GM19351 (cell line): ENCODE data around the gene PLA2G7.

Experiments used
- ATAC-seq: cut with Tn5 transposase; IDR thresholded peaks from one replicate; pipeline ENCODE4 v1.9.1; 2021; ENCODE audit warnings: mild to moderate bottlenecking, moderate library complexity; ENCODE audit not compliant: unreplicated experiment

The PLA2G7 gene

DNA sequence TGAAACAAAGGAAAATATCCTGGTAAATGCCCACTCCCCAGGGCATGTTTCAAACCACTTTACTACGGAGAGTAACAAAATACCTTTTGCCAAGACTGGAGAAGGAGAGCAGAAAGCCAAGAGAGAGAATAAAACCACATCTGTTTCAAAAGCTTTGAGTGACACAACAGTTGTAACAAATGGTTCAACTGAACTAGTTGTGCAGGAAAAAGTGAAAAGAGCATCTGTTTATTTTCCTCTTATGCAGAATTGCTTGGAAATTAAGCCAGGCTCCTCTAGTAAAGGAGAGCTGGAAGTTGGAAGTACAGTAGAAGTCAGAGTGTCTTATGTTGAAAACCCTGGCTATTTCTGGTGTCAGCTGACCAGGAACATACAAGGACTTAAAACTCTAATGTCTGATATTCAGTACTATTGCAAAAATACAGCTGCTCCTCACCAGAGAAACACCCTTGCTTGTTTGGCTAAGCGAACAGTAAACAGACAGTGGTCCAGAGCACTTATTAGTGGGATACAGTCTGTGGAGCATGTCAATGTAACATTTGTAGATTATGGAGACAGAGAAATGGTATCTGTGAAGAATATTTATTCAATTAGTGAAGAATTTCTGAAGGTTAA is 44.9 kb downstream of the PLA2G7 start:
- ATAC-seq = no peak

DNA sequence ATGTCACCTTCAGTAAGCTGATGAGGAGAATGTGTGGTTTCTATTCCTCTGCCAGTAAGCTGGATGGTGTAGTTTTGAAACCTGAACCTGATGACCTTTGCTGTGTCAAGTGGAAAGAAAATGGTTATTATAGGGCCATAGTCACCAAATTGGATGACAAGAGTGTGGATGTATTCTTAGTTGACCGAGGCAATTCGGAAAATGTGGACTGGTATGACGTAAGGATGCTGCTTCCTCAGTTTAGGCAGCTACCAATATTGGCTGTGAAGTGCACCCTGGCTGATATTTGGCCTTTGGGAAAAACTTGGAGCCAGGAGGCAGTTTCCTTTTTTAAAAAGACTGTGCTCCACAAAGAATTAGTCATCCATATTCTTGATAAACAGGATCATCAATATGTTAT is 45.5 kb downstream of the PLA2G7 start:
- no peak for ATAC-seq

DNA sequence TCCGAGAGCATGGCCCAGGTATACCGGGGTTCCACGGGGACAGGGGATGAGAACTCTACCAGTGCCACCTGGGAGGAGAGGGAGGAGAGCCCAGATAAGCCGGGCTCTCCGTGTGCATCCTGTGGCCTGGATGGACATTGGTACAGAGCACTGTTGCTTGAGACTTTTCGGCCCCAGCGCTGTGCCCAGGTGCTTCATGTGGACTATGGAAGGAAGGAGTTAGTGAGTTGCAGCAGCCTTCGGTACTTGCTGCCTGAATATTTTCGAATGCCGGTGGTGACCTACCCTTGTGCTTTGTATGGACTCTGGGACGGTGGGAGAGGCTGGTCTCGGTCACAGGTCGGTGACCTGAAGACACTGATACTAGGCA is 46.2 kb downstream of the PLA2G7 start:
- ATAC-seq = no peak

DNA sequence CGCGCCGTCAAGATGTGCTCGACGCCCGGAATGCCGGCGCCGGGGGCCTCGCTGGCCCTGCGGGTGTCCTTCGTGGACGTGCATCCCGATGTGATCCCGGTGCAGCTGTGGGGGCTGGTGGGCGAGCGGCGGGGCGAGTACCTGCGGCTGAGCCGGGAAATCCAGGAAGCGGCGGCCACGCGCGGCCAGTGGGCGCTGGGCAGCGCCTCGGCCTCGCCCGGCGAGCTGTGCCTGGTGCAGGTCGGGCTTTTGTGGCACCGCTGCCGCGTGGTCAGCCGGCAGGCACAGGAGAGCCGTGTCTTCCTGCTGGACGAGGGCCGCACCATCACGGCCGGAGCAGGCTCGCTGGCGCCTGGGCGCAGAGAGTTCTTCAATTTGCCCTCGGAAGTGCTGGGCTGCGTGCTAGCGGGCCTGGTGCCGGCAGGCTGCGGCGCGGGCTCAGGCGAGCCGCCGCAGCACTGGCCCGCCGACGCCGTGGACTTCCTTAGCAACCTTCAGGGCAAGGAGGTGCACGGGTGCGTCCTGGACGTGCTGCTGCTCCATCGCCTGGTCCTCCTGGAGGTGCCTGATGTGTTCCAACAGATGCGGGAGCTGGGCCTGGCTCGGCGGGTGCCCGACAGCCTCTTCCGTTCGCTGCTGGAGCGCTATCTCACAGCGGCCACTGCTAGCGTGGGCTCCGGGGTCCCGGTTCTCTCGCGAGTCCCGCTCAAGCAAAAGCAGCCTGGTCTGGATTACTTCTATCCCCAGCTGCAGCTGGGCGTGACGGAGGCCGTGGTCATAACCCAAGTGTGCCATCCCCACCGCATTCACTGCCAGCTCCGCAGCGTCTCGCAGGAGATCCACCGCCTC is 46.8 kb downstream of the PLA2G7 start:
- no peak for ATAC-seq

DNA sequence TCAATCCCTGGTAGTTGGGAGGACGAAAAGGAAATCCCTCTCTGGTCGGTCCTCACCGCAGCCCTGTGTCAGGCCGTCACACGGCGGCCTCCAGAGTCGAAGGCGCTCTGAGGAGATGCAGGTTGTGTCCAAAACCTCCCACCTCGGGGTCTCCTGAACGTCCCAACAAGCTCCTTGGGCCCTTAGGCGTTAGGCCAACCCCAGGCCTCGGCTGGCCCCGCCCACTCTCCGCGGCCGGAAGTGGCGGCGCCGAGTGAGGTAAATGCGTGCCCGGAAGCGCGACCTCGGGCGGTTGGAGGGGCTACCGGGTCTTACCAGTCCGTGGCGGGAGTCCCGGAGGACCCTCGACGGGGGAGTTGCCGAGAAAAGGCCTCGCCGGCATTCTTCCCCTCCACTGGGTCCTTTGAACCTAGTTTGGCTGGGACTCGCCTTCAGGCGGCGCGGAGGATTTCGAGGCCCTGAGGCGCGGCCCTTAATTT is 47.5 kb downstream of the PLA2G7 start, which contains the start of gene TDRD6:
TDRD6 (plus strand) TSS at position 267 of the 479 bp plus-strand sequence. CDS start 244 bp downstream, outside the sequence.
- ATAC-seq = no peak

DNA sequence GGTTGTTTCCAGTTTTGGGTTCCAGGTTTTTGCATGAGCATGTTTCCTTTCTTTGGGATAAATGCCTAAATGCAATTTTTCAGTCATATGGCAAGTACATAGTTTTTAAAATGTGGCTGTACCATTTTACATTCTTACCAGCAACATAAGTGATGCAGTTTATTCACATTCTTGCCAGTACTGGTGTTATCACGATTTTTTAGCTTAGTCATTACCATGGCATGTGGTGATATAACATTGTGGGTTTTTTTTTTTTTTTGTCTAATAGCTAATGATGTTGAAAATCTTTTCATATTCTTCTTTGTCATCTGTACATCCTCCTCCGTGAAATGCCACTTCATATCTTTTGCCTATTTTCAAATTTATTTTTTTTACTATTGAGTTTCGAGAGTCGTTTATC is 50.4 kb downstream of the PLA2G7 start:
- ATAC-seq = no peak

DNA sequence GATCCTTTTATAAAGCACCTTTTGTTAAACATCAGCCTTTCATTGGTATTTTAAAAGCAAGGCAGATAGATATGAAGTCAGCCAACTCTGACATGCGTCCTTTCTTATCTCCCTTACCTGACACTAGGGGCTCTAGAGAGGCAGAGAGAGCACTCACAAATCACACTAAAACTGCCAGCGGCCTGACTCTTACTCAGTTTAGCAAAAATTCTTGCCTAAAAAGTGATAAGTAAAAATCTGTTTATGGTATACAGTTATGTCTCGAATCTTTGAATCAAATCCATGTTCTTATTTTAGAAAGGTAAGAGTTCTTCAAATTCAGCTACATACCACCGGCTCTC is 57.9 kb downstream of the PLA2G7 start:
- peak; percentile 50 for ATAC-seq

DNA sequence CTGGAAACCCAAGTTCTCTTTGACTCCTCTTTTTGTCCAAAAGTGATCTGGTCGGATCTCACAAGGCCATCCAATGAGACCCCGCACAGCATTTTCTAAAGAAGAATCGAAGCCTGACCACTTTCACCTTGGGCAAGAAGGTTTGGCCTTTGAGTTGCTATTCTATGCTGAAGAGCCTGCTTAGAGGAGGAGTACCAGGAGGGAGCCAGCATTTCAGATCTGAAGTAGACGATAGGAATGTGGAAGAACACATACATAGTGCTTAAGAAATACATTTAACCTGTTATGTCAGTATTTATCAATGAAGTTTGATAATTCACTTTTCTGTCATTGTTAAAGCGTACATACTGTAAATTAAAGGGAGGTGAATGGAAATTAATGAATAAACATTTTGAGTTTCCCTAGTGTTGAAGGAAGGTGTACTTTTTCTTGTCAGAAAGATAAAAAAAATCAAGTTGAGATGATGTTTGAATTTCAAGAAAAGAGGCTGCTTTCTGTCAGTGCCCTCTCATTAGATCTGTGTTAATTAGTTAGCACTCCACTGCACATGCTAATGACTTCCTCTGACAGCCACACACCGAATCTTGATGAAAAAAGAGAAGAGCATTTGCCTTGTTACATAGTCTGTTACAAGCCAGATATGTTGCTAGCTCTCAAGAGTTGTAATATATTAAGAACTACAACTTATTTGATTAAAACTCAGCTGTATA is 58.4 kb downstream of the PLA2G7 start:
- no peak for ATAC-seq

DNA sequence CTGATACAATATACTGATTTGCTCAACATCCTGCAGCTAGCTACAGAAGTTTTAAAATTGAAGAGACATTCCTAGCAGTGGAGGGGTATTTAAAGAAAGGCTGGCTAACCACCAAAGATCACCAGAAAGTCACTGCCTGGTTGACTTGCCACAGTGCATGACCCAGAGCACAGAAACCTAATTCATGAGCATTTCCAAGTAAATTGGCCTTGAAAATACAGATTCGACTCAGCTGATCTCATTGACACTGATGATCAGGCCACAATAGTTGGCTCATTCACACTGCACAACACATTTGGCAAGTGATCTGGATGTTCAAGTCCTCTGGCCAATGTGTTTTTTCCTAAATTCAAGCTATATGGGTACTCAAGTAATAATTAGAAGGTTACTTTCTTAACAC is 60.8 kb downstream of the PLA2G7 start:
- no peak for ATAC-seq

DNA sequence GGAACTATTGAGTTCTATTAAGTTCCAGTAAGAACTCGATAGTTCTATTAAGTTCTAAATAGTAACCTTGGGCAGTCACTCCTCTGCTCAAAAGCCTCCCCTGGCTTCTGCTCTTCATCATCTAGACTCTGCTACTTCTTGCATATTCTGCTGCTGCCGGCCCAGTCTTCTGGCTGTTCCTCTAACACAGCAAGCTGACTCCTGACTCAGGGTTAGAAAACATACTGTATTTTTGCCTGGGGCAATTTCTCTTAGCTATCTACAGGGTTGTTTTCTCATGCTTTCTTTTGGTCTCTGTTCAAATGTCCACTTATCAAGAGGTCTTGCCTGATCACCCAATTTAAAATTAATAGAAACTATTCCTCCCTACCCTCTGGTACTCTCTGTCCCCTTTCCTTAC is 67.8 kb downstream of the PLA2G7 start:
- no peak for ATAC-seq

DNA sequence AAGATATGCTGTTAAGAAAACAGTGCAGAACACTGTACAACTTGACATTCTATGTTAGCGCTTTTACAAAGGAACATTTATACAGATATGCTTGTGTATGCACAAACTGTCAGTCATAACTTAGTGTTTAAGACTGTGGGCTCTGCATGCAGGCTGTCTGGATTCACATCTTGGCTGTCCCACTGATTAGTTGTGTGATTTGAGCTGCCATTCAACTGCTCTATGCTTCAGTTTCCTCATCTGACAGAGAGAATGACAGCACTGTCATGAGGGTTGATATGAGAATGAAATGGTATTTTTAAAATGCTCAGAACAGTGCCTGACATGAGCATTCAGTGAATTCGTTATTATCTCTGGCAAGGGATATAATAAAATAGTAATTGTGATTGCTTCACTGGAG is 73.7 kb downstream of the PLA2G7 start:
- ATAC-seq = no peak

DNA sequence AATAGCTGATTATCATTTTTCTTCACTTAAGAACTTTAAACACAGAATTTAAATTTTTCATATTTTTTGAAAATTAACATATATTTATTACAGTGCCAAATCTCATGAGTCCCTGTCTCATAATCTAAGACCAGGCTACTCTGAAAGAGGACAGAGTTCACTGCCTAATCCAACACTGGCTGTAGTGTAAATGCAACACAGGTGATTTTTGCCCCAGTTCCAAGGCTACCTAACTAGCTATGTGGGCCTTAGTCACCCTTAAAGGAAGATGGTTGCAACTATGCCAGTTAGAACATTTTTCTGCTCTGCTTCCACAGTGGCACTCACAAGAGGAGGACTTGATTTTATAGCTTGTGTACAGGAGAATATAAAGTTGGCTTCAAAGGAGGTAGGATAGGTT is 77.5 kb downstream of the PLA2G7 start:
- no peak for ATAC-seq

DNA sequence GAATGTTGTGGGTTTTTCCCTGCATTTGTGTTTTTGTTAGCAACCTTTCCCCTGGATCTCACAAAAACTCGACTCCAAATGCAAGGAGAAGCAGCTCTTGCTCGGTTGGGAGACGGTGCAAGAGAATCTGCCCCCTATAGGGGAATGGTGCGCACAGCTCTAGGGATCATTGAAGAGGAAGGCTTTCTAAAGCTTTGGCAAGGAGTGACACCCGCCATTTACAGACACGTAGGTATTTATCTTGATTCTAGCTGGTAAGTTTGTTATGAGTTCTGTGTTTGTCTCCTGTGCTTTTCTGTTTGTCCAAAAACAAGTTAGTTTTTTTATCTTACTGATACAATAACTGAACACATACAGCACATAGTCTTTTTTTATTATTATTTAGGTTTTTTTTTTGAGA is 79.4 kb downstream of the PLA2G7 start:
- no peak for ATAC-seq
